K562 (cell line): Measurements from ENCODE around the gene RTF1. TPM values are rescaled to one million over a fixed set of nuclear protein-coding genes. Genes with fewer than 3 reads are reported as not detected.

Experiments used
- ATAC-seq: fragments of 200-7000 bp; cut with Tn5 transposase; 3 replicates; pipeline ENCODE4 v1.9.1; 2020; ENCODE audit warnings: moderate library complexity
- BruUV-seq: library from RNA; stranded (reverse); fragments of 400-500 nt; replicated peaks from 2 replicates; lab custom pipeline; 2021; lab: Mats Ljungman, UMichigan
- CTCF ChIA-PET: fragments of 300-600 bp; formaldehyde crosslinking; extraction: SDS; loops from one replicate; lab custom pipeline; 2021; ENCODE audit warnings: low intra/inter-chr PET ratio; lab: Yijun Ruan, JAX
- POLR2A ChIA-PET: fragments of 300-600, 350-650 bp; sonication (Branson Sonifier 250); formaldehyde crosslinking; extraction: SDS; loops from one replicate; lab custom pipeline; 2021; ENCODE audit warnings: antibody characterized with exemption, inconsistent platforms; lab: Yijun Ruan, JAX
- DNase-seq, 4 experiments: peaks; one replicate each; pipeline versions ENCODE4 v3.0.0 to v3.0.0-alpha.2; 2011 to 2018; ENCODE audit warnings: low spot score in 3 of 4, mixed read lengths in 3 of 4; ENCODE audit errors: extremely low read depth in 1 of 4
- FAIRE-seq: peaks from 2 replicates; lab custom pipeline; 2011; peaks lifted over from hg19 to GRCh38; lab: Jason Lieb, UNC
- H2AFZ ChIP-seq: 2 replicates; pipeline ENCODE4 v1.6.0; 2011; ENCODE audit warnings: low read depth, low read length, control low read depth, inconsistent platforms
- H3K27ac ChIP-seq: fragments of 200-600 bp; 3 replicates; pipeline ENCODE4 v1.8.0; 2011; ENCODE audit warnings: low read depth, mild to moderate bottlenecking, control low read depth, inconsistent platforms, low read length, moderate library complexity, mixed read lengths; ENCODE audit errors: extremely low read depth
- H3K27me3 ChIP-seq, 2 experiments: fragments of 300-600 bp in 1 of 2; 2 replicates in 1 of 2; 3 replicates in 1 of 2; pipeline versions ENCODE4 v1.6.0 to v1.8.0; 2011; ENCODE audit warnings: inconsistent platforms in 2 of 2, low read length in 2 of 2, mild to moderate bottlenecking in 1 of 2, mixed read lengths in 1 of 2, moderate library complexity in 1 of 2; ENCODE audit not compliant: control insufficient read depth in 2 of 2, insufficient read depth in 2 of 2
- H3K36me3 ChIP-seq: fragments of 300-600 bp; 3 replicates; pipeline ENCODE4 v1.8.0; 2011; ENCODE audit warnings: mild to moderate bottlenecking, low read length, inconsistent platforms; ENCODE audit not compliant: control insufficient read depth, insufficient read depth
- H3K4me1 ChIP-seq, 2 experiments: fragments of 200-600 bp in 1 of 2; replicated peaks in 1 of 2; 2 replicates in 1 of 2; 3 replicates in 1 of 2; pipeline versions ENCODE4 v1.5.1 to v1.8.0; 2011; ENCODE audit warnings: inconsistent platforms in 2 of 2, low read length in 2 of 2, mild to moderate bottlenecking in 1 of 2, mixed read lengths in 1 of 2, moderate library complexity in 1 of 2; ENCODE audit not compliant: control insufficient read depth in 2 of 2, insufficient read depth in 2 of 2
- H3K4me2 ChIP-seq: 2 replicates; pipeline ENCODE4 v1.6.1; 2011; ENCODE audit warnings: low read length, control low read depth, inconsistent platforms, mixed read lengths; ENCODE audit not compliant: insufficient read depth
- H3K4me3 ChIP-seq: fragments of 200-600 bp; sonication (generic), shearing (Covaris generic); 2 replicates; pipeline ENCODE4 v1.5.1; 2016; ENCODE audit warnings: control low read depth, inconsistent platforms
- H3K79me2 ChIP-seq: fragments of 200-600 bp; 3 replicates; pipeline ENCODE4 v1.8.0; 2011; ENCODE audit warnings: low read length, inconsistent platforms; ENCODE audit not compliant: control insufficient read depth, insufficient read depth
- H3K9ac ChIP-seq, 2 experiments: 2 replicates each; pipeline versions ENCODE4 v1.6.0 to v1.6.1; 2011; ENCODE audit warnings: low read depth in 2 of 2, low read length in 2 of 2, control low read depth in 1 of 2, inconsistent platforms in 1 of 2, mild to moderate bottlenecking in 1 of 2, mixed read lengths in 1 of 2; ENCODE audit not compliant: insufficient read depth in 1 of 2
- H3K9me1 ChIP-seq: one replicate; pipeline ENCODE4 v1.6.0; 2011; ENCODE audit warnings: inconsistent platforms, mild to moderate bottlenecking, low read length, moderate library complexity; ENCODE audit not compliant: control insufficient read depth, insufficient read depth
- H3K9me3 ChIP-seq: replicated peaks from 2 replicates; pipeline ENCODE4 v1.5.1; 2011; ENCODE audit warnings: low read depth, low read length, inconsistent platforms; ENCODE audit not compliant: control insufficient read depth, insufficient read depth
- H4K20me1 ChIP-seq: replicated peaks from 2 replicates; pipeline ENCODE4 v1.6.1; 2011; ENCODE audit warnings: low read length, inconsistent platforms, mixed read lengths; ENCODE audit not compliant: control insufficient read depth, insufficient read depth
- EHMT2 ChIP-seq: fragments of 450-650 bp; IDR thresholded peaks from 2 replicates; pipeline ENCODE4 v1.6.1; 2018; ENCODE audit warnings: antibody characterized with exemption
- ETS2 ChIP-seq: IDR thresholded peaks from 2 replicates; pipeline ENCODE4 v1.6.1; 2016; ENCODE audit warnings: borderline replicate concordance, missing genetic modification characterization, mild to moderate bottlenecking, moderate library complexity, missing compliant biosample characterization; ENCODE audit not compliant: poor library complexity, severe bottlenecking
- EWSR1 ChIP-seq: fragments of 450-650 bp; IDR thresholded peaks from 2 replicates; pipeline ENCODE4 v1.6.1; 2018; ENCODE audit warnings: borderline replicate concordance, mild to moderate bottlenecking, low read depth, moderate library complexity; ENCODE audit not compliant: partially characterized antibody
- HNRNPL ChIP-seq: fragments of 200-400 bp; formaldehyde crosslinking; IDR thresholded peaks from 2 replicates; pipeline ENCODE4 v1.6.1; 2017; ENCODE audit warnings: low read depth, mild to moderate bottlenecking, low read length
- IRF2 ChIP-seq: sonication (generic); formaldehyde crosslinking; IDR thresholded peaks from 2 replicates; pipeline ENCODE4 v1.8.1; 2022; ENCODE audit warnings: mild to moderate bottlenecking, missing genetic modification reagents
- MAZ ChIP-seq, 2 experiments: fragments of 450-650 bp in 1 of 2; sonication (generic) in 1 of 2; formaldehyde crosslinking; IDR thresholded peaks in 1 of 2; conservative IDR thresholded peaks in 1 of 2; 2 replicates each; pipeline versions ENCODE4 v1.4.0 to v1.5.0; 2020; ENCODE audit warnings: mild to moderate bottlenecking in 1 of 2, missing genetic modification reagents in 1 of 2
- SREBF1 ChIP-seq: fragments of 150-350 bp; IDR thresholded peaks from 2 replicates; pipeline ENCODE4 v1.6.1; 2014; ENCODE audit warnings: antibody characterized with exemption, low read depth, low read length, borderline replicate concordance
- ZC3H11A ChIP-seq: IDR thresholded peaks from 2 replicates; pipeline ENCODE4 v1.6.1; 2012; ENCODE audit warnings: low read depth, low read length, improper control_type of control experiment
- ZNF589 ChIP-seq: fragments of 200-800 bp; sonication (Bioruptor generic); IDR thresholded peaks from 2 replicates; pipeline ENCODE4 v1.6.1; 2016; ENCODE audit warnings: low read depth, missing genetic modification characterization, missing compliant biosample characterization
- WGBS: fragments of 100-300 bp; shearing (Covaris generic); methylation state at CpG from one replicate; pipeline ENCODE4 v1.1.6; 2016; ENCODE audit warnings: low coverage, mixed read lengths; ENCODE audit not compliant: insufficient coverage; ENCODE audit errors: missing lambda C conversion rate; 5-methylcytosine and 5-hydroxymethylcytosine counted together
- in situ Hi-C: fragments of 300-500 bp; cut with MboI; formaldehyde crosslinking; loops from 4 replicates; pipeline ENCODE4 v1.15.0; 2018; ENCODE audit warnings: inconsistent platforms, mixed read lengths
- intact Hi-C: fragments of 100-400 bp; cut with micrococcal nuclease; formaldehyde crosslinking; loops from 2 replicates; pipeline ENCODE4 v1.14.2; 2022
- polyA plus RNA-seq, 8 experiments: library from polyadenylated mRNA; depleted of rRNA in 4 of 8; stranded (reverse) in 5 of 8; unstranded in 3 of 8; fragments of >200 nt; fragmentation: Nextera tagmentation in 2 of 8; fragmentation: Illumina TruSeq in 1 of 8; extraction: Ambion mirVana in 2 of 8; extraction: Trizol in 1 of 8; gene quantifications; 2 replicates each; pipeline versions ENCODE4 v1.2.1 to v1.2.3, GENCODE V29; 2011 to 2014; ENCODE audit warnings: inconsistent platforms in 1 of 8, missing spikeins in 1 of 8
- total RNA-seq, 7 experiments: library from RNA; depleted of rRNA in 6 of 7; stranded (reverse); fragments of >200 nt in 6 of 7; fragmentation: Illumina TruSeq in 2 of 7; extraction: Trizol in 2 of 7; gene quantifications; 2 replicates each; pipeline versions ENCODE4 v1.2.1 to v1.2.3, GENCODE V29; 2011 to 2021; ENCODE audit warnings: low replicate concordance in 1 of 7

Gene RTF1
- total and polyA plus RNA-seq, 9 of the 15 experiments (the other 6 are each of a cell fraction or from before 2014, with no cell fraction given), result 7.6 to 69.5 (median 31.5) TPM

- H3K27ac ChIP-seq, result no peak overlapping the region
- intact Hi-C loops, result no loop called here
- H3K4me3 ChIP-seq, result no peak overlapping the region
- H3K4me2 ChIP-seq, result no peak overlapping the region
- H3K27me3 ChIP-seq, result no peaks in the 10 kb centered on the region
- BruUV-seq, result no TSS peak
- FAIRE-seq, result no peak
- CTCF ChIA-PET, result no interaction called here
- POLR2A ChIA-PET, result no interaction called here
- H3K9ac ChIP-seq, result no peak overlapping the region
- 93% methylated on average over 4 of the region's 4 CpGs for WGBS
- no peaks in the 10 kb centered on the region for H3K79me2 ChIP-seq
- H3K9me1 ChIP-seq, result no peaks in the 10 kb centered on the region
- no peaks in the 10 kb centered on the region for H3K9me3 ChIP-seq
- H4K20me1 ChIP-seq, result no peaks in the 10 kb centered on the region
- H3K36me3 ChIP-seq, result peaks cover 26% of the 10 kb centered on the region
- TF ChIP-seq ZC3H11A (no peak), MAZ (CRISPR knock-in tag; conservative IDR thresholded peaks at IDR 0.05 in 1 of 2, IDR thresholded peaks at IDR 0.05 in 1 of 2) (no peak), ETS2 (tag) (no peak), IRF2 (CRISPR knock-in tag) (no peak), HNRNPL (no peak), ZNF589 (no peak), SREBF1 (no peak), EHMT2 (no peak), EWSR1 (no peak)
- no peaks in the 10 kb centered on the region; a peak in 1 of 5 replicates for H3K4me1 ChIP-seq
- no peak overlapping the region for H2AFZ ChIP-seq
- DNase-seq, result no peak
- ATAC-seq, result no peak
- in situ Hi-C loops, result no loop called here
These were observed 22.0 kb upstream of the RTF1 start for GRCh38 chr15:41394924-41395323.
